Erythroblast (primary cell): ENCODE results near the gene COL11A2.
A peak's percentile ranks its signal among the peaks of the same experiment; 100 is the strongest.

Source experiments
- DNase-seq, 2 experiments: peaks; one replicate each; lab custom pipeline; 2025; lab: John Stamatoyannopoulos, UW
- GATA1 ChIP-seq: IDR thresholded peaks from 2 replicates; pipeline ENCODE4 v1.6.1; 2011; ENCODE audit warnings: low read depth, mild to moderate bottlenecking, control low read depth, low read length, moderate library complexity
- POLR2A ChIP-seq: IDR thresholded peaks from 2 replicates; pipeline ENCODE4 v1.6.1; 2011; ENCODE audit warnings: mild to moderate bottlenecking, low read length

The COL11A2 gene

DNA sequence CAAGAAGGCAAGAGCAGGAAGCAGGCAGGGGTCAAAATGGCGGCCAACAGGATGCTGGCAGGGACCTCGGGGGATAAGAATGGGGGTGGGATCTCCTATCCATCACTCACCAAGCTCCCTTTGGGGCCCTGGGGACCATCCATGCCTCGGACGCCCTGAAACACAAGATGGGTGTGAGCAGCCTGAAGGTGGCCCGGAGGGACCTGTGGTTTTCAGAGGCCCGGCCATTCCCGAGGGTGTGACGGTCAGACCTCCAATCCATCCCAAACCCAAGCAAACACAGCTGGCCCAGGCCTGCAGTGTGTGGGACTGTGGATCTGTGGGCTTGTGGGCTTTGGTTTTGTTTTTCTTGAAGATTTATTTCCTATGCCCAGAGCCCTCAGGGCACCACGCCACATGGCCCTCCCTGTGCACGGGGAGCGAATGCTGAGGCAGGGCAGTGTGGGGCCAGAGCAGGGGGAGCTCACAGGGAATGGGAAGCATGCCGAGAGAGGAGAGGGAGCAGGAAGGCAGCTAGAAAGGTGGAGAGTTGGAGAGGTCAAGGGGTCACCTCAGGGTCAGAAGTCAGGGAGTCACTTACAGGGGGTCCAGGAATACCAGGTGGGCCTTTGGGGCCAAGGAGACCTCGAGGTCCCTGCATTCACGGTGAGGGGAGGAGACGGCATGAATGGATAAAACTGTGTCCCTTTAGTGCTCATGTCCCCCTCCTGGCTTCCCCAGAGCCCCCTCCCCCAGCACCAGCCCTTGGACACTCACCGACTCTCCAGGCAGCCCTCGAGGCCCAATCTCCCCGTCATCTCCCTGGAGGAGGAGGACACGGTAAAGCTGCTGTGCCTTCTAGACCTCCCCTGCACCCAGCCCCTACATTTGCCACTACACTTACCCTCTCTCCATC lies 14.5 kb downstream of the COL11A2 start:
- no peak for TF ChIP-seq GATA1
- TF ChIP-seq POLR2A, result no peak
- no peak for DNase-seq

DNA sequence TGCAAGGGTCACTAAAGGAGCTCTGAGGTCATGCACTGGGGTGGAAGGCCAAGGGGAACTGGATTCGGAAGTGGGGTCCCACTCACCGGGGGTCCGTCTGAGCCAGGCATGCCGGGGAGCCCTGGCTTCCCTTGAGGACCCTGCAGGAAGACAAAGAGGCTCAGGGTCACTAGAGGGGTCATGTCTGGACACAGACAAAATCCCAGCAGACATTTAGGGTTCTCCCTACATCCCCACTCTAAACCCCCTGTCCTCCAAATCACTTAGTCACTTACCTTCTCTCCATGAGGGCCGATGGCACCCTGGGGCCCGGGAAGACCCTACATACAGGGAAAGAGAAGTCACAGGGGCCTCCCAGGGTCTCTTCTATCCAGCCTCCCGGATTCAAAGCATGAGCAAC lies 15.4 kb downstream of the COL11A2 start:
- DNase-seq, result no peak
- TF ChIP-seq POLR2A, result no peak
- no peak for TF ChIP-seq GATA1

DNA sequence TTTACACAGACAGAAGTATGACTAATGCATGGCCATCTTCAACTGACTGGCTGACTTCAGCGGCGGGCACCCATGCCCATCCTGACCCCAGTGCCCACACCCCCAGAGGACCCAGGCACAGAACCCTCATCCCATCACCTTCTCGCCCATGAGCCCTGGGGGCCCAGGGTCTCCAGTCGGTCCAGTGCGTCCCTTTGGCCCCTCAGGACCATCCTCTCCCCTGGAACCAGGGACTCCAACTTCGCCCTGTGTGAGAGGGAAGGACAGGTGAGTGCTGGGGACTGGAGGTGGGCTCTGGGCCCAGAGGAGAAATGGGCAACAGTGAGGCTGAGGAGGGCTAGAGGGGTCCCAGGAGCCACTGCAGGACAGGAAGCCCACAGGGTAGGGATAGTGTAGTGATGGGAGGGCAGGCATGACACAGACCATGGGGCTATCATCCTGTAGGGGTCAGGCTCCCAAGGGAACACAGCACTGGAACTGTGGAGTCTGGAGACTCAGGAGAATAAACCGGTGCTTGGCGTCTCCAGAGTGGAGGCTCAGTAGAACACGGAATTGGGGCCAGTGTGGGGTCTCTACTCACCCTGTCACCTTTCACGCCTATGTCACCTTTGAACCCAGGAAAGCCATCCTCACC lies 16.7 kb downstream of the COL11A2 start:
- no peak for DNase-seq
- TF ChIP-seq POLR2A (no peak), GATA1 (no peak)

DNA sequence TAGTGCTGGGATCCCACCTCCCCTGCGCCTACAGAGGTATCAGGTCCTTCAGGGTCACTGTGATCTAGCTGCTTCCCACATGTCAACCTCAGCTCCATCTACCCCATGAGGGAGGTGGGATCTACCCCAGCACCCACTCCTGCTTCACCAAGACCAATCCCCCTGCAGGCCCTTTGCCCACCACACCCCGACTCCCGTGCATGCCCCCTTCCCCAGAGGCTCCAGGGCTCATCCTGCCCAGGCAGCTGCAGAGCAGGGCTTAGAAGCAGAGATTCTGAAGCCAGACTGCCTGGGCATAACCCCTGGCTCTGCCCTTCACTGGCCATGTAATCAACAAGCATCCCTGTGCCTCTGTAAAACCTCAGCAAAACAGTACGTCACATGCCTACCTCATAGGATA lies 17.5 kb downstream of the COL11A2 start:
- no peak for DNase-seq
- TF ChIP-seq POLR2A (no peak), GATA1 (no peak)

DNA sequence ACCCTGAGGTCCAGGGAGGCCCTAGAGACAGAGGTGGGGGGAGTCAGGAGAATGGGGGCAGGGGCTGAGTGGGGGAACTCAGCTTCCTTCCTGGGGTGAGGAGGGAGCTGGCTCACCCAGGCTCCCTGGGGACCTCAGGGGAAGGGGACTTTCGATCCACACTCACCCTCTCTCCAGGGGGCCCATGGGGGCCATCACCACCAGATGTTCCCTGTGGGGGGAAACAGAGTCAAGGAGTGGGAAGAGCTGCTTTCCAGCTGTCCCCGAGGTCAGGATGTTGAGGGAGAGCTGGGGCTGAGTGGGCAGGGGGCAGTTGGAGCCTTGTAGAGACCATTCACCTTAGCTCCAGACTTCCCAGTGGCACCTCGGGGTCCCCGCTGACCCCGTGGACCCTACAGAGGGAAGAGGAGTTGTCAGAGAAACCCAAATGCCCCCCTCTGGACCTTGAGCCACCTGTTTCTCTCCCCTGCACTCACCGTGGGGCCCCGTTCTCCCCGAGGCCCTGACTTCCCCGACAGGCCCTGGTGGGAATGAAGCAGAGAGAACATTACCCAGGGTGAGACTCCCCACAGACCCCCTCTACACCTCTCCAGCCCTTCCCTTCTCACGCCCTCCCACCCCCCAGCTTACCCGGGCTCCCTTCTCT lies 18.6 kb downstream of the COL11A2 start:
- no peak for TF ChIP-seq GATA1
- no peak for TF ChIP-seq POLR2A
- DNase-seq, result no peak

DNA sequence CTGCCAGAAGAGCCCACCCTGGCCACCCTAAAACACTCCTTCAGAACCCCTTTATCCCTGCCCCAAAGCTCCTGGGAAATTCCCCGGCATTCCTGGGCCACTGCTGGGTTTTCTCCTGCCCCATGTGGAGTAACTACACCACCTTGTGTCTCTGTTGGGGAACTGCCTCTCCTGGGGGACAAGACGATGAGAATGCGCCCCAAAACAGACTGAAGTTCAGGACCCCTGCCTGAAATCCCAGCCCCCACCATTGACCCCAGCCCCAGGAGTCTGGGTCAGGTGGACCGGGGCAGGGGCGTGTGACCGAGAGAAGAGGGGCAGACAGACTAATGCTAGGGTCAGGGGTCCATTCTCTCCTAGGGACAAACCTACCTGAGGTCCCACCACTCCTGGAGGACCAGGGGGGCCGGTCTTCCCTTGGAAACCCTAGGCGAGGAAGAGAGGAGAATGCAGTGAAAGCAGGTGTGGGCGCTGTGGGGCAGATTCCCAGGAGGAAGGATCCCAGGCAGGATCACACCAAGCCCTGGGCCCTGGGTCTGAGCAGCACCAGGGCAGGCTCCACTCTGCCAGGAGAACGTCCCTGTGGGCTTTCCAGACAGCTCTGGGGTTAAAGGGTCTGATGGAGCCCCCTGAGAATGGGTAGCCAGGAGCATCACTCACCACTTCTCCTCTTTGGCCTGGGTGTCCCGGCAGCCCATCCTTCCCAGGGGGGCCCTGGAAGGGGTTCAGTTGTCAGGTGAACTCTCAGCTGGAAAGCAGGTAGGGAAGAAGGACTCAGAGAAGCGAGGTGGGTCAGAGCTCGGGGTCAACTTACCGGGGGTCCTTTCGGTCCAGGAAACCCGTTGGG lies 19.4 kb downstream of the COL11A2 start:
- DNase-seq, result peak in 1 of 2 experiments; percentile 29
- no peak for TF ChIP-seq GATA1
- TF ChIP-seq POLR2A, result no peak

DNA sequence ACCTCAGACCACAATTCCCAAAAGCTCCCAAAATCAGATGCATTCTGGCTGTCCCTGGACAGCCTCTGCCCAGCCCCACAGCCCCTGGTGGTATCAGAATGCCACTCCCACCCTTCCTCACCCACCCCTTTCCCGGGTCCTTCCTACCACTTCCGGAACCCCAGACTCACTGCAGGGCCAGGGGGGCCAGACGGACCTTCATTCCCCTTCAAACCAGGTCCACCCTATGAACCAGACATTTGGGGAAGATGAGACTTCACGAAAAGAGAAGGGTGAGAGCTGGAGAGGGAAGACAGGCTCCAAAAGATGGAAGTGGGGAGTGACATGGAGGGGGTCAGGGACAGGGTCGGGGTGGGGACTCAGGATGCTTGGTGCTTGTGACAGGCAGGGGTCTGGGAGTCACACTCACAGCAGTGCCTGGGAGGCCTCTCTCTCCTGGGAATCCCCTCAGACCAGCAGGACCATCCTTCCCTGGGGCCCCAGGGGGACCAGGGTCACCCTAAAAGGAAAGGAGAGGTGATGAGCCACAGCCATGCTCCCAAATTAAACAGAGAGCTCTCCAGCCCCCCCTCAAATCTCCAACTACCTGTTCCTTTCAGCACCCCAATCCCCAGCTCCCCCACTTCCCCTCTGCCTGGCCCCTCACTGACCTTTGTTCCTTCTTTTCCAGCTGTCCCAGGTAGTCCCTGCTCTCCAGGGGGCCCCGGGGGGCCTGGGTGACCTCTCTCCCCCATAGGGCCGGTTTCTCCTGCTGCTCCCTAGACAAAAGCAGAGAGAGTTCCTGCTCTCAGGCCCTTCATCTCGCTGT lies 20.2 kb downstream of the COL11A2 start:
- no peak for TF ChIP-seq POLR2A
- TF ChIP-seq GATA1, result no peak
- DNase-seq, result no peak

DNA sequence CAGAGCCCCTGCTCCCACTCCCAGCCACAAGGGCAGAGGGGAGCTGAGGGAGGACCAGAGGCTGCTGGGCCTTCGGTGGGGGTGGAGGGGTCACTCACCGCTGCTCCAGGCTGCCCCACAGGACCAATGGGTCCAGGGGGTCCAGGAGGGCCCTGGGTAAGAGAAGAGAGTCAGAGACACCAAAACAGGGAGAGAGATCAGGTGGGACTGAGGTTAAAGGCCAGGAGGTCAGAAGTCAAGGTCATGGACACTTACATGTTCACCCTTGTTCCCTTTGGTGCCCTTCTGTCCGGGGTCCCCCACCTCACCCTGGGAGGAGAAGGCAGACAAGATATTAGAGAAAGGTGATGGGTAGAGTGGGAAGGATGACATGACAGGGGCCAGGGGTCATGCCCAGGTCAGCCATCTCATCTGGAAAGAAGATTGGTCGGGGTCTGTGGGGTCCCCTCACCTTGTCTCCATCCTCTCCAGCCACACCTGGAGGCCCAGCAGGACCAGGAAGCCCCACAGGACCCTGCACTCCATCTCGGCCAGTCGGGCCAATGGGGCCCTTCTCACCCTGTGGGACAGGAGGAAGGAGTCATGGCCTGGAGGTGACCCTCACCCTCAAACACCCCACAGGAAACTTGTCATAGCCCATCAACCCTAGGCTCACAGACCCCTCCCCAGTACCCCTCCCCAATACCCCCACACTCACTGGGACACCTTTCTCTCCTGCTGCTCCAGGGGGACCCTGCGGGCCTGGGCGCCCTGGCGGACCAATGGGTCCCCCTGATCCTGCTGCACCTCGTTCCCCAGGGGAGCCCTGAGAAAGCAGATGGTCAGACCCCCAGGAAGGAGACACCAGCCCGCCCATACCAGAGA lies 21.0 kb downstream of the COL11A2 start:
- no peak for DNase-seq

DNA sequence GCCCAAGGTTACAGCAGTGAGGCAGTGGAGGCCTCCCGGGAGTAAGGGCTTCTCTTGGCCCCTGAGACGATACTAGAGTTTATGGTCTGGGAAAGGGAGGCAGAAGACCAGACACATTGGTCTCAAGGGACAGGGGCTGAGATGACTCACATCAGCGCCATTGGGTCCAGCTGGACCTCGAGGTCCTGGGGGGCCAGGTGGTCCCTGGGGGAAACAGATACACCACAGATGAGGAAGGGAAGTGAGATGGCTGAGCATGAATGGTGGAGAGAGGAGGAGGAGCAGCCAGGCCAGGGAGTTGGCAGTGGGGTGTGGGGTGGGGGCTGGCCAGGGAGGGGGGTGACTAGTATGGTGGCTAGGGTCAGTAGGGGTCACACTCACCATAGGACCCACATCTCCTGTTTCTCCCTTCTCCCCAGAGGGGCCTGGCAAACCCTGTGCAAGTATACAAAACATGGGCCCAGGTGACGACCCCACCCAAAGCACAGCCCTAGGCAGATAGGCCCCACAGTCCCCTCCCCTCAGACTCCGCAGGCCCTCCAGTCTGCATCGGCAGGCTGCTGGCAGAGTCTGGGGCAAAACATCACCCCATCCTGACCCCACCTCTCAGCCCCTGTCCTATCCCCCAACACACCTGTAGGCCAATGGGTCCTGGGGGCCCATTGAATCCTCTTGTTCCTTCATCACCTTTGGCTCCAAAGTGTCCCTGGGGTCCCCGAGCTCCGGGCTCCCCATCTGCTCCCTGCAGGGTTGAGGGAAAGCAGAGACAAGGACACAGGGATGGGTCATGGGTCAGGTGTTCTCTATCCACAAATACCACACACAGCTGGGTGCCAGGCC lies 21.9 kb downstream of the COL11A2 start:
- no peak for DNase-seq
- TF ChIP-seq GATA1 (no peak), POLR2A (no peak)

More for the DNA sequence above, 21.0 kb downstream of the COL11A2 start:
- TF ChIP-seq GATA1 (no peak), POLR2A (no peak)

DNA sequence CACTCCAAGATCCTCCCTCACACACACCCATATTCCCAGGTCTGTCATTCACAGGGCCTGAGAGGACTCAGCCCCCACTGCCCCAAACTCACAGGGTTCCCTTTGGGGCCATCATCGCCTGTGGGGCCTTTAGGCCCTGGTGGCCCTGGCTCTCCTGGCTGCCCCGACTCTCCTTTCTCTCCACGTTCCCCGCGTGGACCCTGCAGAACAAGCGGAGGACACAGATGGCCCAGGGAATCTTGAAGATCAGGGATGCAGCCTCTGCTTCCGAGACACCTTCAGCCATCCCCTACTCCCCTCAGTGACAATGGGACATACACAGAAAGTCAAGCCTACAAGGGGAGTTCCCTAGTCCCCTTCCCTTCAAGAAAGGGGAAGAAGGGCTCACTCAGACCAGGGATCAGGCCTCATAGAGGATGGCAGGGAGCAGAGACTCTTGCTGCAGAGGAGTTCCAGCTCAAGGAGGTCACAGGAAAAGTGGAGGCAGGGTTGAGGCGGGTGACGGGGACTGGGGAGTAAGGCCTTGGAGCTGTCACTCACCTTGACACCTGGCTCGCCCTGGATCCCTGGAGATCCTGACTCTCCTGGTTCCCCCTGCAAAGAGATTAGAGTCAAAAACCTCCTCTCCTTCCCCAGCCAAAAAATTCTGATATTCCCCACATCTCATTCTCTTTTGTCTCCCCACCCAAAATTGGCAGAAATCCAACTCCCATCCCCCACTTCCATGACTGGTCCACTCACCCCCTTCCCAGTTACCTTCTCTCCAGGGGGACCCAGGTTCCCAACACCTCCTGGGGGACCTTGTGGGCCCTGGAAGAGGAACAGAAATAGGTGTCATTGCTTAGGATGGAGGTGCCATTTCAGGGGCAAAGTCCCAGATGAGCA lies 22.7 kb downstream of the COL11A2 start:
- no peak for DNase-seq
- TF ChIP-seq GATA1 (no peak), POLR2A (no peak)

DNA sequence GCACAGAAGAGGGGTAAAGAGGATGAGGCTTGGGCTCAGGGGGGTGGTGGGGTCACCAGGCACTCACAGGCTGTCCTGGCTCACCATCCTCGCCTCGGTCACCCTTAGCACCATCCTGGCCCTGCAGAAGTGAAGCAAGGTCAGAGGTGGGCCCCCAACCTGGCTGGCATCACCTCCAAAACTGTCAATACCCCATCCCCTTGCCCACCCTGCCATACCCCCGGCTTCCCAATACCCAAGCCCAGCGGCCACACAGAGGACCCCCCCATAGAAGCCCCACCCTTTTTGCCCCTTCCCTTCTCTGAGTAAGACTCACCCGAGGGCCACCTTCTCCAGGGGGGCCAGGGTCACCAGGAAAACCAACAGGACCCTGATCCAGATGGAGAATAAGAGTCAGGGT lies 23.6 kb downstream of the COL11A2 start:
- TF ChIP-seq POLR2A (no peak), GATA1 (no peak)
- no peak for DNase-seq

DNA sequence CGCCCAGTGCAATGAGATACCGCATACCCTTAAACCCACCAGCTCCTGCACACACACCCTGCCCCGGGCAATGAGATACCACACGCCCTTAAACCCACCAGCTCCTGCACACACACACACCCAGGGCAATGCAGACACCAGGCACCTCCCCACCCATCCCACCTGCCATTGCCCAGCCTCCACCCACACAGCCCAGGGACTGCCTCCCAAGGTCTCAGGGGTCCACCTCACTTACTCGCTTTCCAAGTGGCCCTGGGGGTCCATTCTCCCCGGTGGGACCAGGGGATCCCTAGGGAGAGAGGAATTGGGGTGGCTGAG lies 24.0 kb downstream of the COL11A2 start:
- TF ChIP-seq POLR2A (no peak), GATA1 (no peak)

More for the DNA sequence above, 24.0 kb downstream of the COL11A2 start:
- DNase-seq, result no peak
